Memory B cell (primary cell): ENCODE data around the gene SLC13A1.
A peak's percentile ranks its signal among the peaks of the same experiment; 100 is the strongest.

Source experiments
- ATAC-seq: fragments of 150-1000 bp; cut with Tn5 transposase; 2 replicates; pipeline ENCODE4 v1.10.0; 2021; ENCODE audit warnings: low read depth, mild to moderate bottlenecking, moderate library complexity
- DNase-seq, 2 donors: peaks; one replicate each; pipeline ENCODE4 v3.0.0; 2022; ENCODE audit warnings: low spot score in 2 of 2
- H3K27ac Mint-ChIP-seq: one replicate; pipeline ENCODE4 v1.8.0; 2022; ENCODE audit warnings: mild to moderate bottlenecking, moderate library complexity, mixed read lengths
- H3K27me3 Mint-ChIP-seq: one replicate; pipeline ENCODE4 v1.8.0; 2022; ENCODE audit warnings: mixed read lengths
- H3K36me3 Mint-ChIP-seq: one replicate; pipeline ENCODE4 v1.8.0; 2022; ENCODE audit warnings: mild to moderate bottlenecking, mixed read lengths
- H3K4me1 Mint-ChIP-seq: one replicate; pipeline ENCODE4 v1.8.0; 2022; ENCODE audit warnings: mixed read lengths
- H3K4me3 Mint-ChIP-seq: one replicate; pipeline ENCODE4 v1.8.0; 2022; ENCODE audit warnings: mild to moderate bottlenecking, moderate library complexity, mixed read lengths
- H3K9me3 Mint-ChIP-seq: one replicate; pipeline ENCODE4 v1.8.0; 2022; ENCODE audit warnings: mixed read lengths

Gene SLC13A1

DNA sequence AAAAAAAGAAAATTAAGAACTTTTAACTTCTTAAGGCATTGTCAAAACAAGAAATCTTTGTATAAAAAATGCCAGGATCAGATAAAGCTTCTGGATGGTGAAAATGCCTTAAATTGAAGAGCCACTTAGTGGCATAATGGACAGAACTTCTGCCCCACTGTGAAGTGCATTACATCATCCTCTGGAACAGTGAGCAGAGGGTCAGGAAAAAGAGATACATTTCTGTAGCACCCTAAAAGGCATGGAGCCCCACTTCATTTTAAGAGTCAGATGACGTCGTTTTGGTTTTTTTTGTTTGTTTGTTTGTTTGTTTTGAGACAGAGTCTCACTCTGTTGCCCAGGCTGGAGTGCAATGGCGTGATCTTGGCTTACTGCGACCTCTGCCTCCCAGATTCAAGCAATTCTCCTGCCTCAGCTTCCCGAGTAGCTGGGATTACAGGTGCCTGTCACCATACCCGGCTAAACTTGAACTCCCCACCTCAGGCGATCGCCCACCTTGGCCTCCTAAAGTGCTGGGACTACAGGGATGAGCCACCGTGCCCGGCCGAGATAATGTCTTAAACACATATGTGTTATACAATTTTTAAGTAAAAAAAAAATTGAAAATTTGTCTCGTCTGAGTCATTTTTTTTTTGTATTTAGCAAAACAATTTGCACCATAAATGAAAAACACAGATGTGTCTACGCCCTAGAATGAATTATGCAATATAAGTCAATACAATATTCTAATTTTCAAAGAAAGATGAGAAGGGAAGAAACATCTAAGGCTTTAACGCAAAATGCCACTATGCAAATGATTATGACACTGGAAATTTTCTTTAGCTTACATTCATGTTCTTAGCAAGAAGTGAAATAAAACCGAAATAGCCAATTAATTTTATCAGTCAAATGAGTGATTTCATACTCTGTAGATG, 29.2 kb downstream of the SLC13A1 start:
- no peak for DNase-seq
- Mint-ChIP-seq H3K4me1 (no peaks in the 10 kb centered on the region), H3K9me3 (peaks cover 1% of the 10 kb centered on the region), H3K4me3 (no peak overlapping the region), H3K27me3 (no peaks in the 10 kb centered on the region), H3K27ac (no peak overlapping the region), H3K36me3 (no peaks in the 10 kb centered on the region)
- no peak for ATAC-seq

DNA sequence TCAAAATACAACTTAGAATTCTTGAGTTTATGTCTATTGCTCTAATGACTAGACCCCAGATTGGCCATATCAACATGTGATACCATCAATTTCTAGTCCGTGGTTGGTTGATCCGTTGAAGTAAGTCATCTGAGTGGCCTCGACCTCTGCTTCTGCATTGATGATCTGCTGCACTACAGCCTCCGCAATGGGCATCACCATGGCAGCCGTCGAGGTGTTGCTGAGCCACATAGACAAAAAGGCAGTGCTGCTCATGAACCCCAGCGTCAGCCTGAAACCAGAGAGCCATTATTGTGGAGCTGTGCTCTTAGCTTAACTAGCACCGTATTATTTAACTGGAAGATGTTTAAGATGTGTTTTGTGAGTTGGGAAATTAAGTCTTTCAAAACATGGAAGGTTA, 30.7 kb downstream of the SLC13A1 start:
- H3K9me3 Mint-ChIP-seq = no peaks in the 10 kb centered on the region
- no peaks in the 10 kb centered on the region for H3K36me3 Mint-ChIP-seq
- ATAC-seq (no peak), DNase-seq (no peak)
- no peaks in the 10 kb centered on the region for H3K27me3 Mint-ChIP-seq
- no peak overlapping the region for H3K27ac Mint-ChIP-seq
- no peaks in the 10 kb centered on the region for H3K4me1 Mint-ChIP-seq
- no peak overlapping the region for H3K4me3 Mint-ChIP-seq

DNA sequence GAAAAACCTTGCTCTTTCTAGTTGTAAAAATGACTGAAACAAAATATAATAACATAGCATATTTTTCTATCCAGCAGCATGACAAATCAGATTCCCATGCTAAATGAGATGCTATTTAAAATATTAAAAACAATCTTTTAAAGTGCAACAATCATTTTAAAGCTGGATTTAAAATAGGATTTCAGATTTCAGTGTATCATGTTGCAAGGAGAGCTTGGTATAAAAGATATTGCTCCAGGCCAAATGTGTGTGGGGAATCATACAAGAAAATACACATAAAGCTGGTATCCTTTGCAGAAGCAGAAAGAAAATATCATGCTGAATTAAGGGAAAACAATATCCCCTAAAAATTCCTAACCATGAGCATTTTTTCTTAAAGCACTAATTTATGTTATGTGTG, 42.2 kb downstream of the SLC13A1 start:
- Mint-ChIP-seq H3K9me3 (no peaks in the 10 kb centered on the region), H3K36me3 (no peaks in the 10 kb centered on the region), H3K27me3 (no peaks in the 10 kb centered on the region), H3K4me3 (no peak overlapping the region), H3K4me1 (no peaks in the 10 kb centered on the region), H3K27ac (no peak overlapping the region)
- DNase-seq = no peak
- ATAC-seq = no peak

- Mint-ChIP-seq H3K4me1 (no peaks in the 10 kb centered on the region), H3K27ac (no peak overlapping the region), H3K36me3 (no peaks in the 10 kb centered on the region), H3K9me3 (no peaks in the 10 kb centered on the region), H3K4me3 (no peak overlapping the region), H3K27me3 (no peaks in the 10 kb centered on the region)
- no peak for ATAC-seq
- no peak for DNase-seq
Measured at GRCh38 chr7:123155571-123155970, 44.2 kb downstream of the SLC13A1 start.

DNA sequence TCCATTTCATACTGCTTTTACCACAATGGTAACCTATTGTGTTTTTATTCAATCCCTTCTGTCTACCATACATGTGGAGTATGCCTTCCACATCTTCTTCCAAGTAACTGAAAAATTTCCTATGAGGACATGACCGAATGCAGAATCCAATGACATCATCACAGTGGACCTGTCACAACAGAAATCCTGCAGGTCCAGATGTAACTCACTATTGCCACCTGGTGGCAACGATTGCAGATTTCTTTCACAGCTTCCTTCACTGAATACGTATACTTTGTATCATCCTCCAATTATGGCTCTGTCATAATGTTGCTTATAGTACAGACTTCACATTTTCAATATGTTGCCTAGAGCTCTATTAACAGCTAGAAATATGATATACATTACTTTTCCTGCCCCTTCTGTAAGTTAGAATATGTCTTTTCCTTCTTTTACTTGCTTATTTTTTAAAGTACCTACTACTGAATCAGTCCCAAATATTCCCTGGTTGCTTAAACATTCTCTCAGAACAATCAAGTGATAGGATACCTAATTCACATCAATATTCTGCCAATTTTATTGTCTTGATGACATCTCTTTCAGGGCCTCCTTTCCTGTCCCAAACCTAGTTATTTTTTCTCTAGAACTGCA, 45.4 kb downstream of the SLC13A1 start:
- DNase-seq (peak in 1 of 2 donors; percentile 11), ATAC-seq (no peak)
- Mint-ChIP-seq H3K9me3 (peaks cover 2% of the 10 kb centered on the region), H3K4me1 (no peaks in the 10 kb centered on the region), H3K4me3 (no peak overlapping the region), H3K27me3 (no peaks in the 10 kb centered on the region), H3K27ac (no peak overlapping the region), H3K36me3 (no peaks in the 10 kb centered on the region)

- H3K4me1 Mint-ChIP-seq = no peaks in the 10 kb centered on the region
- ATAC-seq = no peak
Measured at GRCh38 chr7:123151443-123151842, 48.3 kb downstream of the SLC13A1 start.

DNA sequence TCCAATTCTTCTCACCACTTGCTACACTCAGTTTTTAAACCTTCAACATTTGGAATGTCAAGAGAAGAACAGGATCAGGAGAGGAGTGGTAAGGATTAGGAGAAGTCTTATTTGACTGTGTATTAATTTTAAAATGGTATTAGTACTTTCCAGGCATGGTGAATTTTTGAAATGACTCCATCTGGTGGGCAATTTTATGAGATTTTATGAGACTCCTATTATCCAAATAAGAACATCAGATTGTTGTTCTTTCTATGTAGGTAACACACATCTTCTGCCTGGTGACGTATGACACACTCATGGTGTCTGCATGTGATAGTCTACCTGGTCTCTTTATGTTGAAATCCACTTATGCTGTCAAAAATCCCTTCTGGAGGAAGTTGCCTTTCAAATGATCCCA, 51.0 kb downstream of the SLC13A1 start:
- no peak overlapping the region for H3K27ac Mint-ChIP-seq
- no peak overlapping the region for H3K4me3 Mint-ChIP-seq
- DNase-seq (no peak), ATAC-seq (no peak)
- no peaks in the 10 kb centered on the region for H3K36me3 Mint-ChIP-seq
- H3K27me3 Mint-ChIP-seq = no peaks in the 10 kb centered on the region
- H3K4me1 Mint-ChIP-seq = no peaks in the 10 kb centered on the region
- H3K9me3 Mint-ChIP-seq = peaks cover 3% of the 10 kb centered on the region

More at GRCh38 chr7:123151443-123151842, 48.3 kb downstream of the SLC13A1 start:
- peaks cover 2% of the 10 kb centered on the region for H3K9me3 Mint-ChIP-seq
- no peak overlapping the region for H3K4me3 Mint-ChIP-seq
- DNase-seq = no peak
- H3K36me3 Mint-ChIP-seq = no peaks in the 10 kb centered on the region
- no peak overlapping the region for H3K27ac Mint-ChIP-seq
- no peaks in the 10 kb centered on the region for H3K27me3 Mint-ChIP-seq

DNA sequence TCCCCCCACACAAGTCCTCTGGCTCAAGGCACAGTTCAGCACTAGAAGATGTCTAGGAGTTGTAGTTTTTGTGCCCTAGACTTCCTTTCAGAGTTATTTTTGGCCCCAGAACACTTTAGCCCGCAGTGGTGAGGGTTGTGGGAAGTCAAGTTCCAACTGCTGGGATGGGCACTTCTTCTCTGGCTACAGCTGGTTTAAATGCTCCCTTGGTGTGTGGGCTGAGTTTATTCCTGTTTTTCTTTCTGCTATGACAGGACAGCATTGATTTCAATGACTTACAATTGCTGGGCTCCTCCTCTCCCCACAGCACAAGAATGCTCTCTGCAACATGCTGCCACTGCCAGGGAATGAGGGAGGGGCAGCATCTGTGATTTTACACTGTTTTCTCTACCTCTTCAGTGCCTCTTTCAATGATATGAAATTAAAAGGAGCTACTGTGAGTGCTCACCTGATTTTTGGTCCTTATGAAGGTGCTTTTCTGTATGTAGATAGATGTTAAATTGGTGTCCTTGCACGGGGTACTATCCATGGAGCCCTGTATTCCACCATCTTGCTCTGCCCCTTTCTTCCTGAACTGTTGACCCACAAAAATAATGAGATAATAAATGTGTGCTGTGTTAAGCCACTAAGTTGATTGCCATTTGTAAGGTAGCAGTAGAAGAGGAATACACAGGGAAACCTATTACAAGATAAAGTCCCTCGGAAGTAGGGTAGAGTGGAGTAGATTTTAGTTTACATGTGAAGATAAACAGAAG, 56.3 kb downstream of the SLC13A1 start:
- no peak overlapping the region for H3K27ac Mint-ChIP-seq

GRCh38 chr7:123140561-123140960, 59.2 kb downstream of the SLC13A1 start:
- ATAC-seq = no peak
- no peak for DNase-seq

More for the DNA sequence above, 56.3 kb downstream of the SLC13A1 start:
- no peak for ATAC-seq
- Mint-ChIP-seq H3K4me1 (no peaks in the 10 kb centered on the region), H3K36me3 (no peaks in the 10 kb centered on the region), H3K27me3 (no peaks in the 10 kb centered on the region), H3K4me3 (no peak overlapping the region), H3K9me3 (peaks cover 2% of the 10 kb centered on the region)
- no peak for DNase-seq

DNA sequence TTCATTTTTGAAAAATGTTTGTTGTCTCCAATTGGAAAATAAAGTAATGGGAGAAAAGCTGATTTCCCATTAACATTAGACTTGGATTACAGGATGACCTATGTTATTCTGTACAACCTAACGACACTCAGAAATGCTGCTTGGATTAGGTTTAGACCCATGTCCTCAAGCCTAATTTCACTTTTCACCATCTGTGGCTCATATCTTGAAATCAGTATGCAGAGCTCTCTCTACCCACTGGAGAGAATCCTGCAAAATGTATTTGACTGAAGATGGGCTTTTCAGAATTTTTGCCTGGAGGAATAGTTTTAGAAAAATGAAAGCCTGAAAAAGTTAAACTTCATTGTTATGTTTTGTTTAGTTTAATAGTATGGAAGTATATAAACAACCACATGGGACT, 63.8 kb downstream of the SLC13A1 start:
- Mint-ChIP-seq H3K4me3 (no peak overlapping the region), H3K27me3 (no peaks in the 10 kb centered on the region), H3K36me3 (no peaks in the 10 kb centered on the region), H3K27ac (no peak overlapping the region), H3K4me1 (no peaks in the 10 kb centered on the region), H3K9me3 (peaks cover 3% of the 10 kb centered on the region)
- no peak for ATAC-seq
- no peak for DNase-seq

More at GRCh38 chr7:123140561-123140960, 59.2 kb downstream of the SLC13A1 start:
- Mint-ChIP-seq H3K36me3 (no peaks in the 10 kb centered on the region), H3K4me3 (no peak overlapping the region), H3K27me3 (no peaks in the 10 kb centered on the region), H3K27ac (no peak overlapping the region), H3K4me1 (no peaks in the 10 kb centered on the region), H3K9me3 (peaks cover 3% of the 10 kb centered on the region)

- H3K27ac Mint-ChIP-seq = no peak overlapping the region
- H3K4me3 Mint-ChIP-seq = no peak overlapping the region
- DNase-seq (no peak), ATAC-seq (no peak)
- H3K9me3 Mint-ChIP-seq = peaks cover 7% of the 10 kb centered on the region
- H3K27me3 Mint-ChIP-seq = no peaks in the 10 kb centered on the region
- H3K36me3 Mint-ChIP-seq = no peaks in the 10 kb centered on the region
- no peaks in the 10 kb centered on the region for H3K4me1 Mint-ChIP-seq
Measured at GRCh38 chr7:123133924-123134323, 65.8 kb downstream of the SLC13A1 start.

DNA sequence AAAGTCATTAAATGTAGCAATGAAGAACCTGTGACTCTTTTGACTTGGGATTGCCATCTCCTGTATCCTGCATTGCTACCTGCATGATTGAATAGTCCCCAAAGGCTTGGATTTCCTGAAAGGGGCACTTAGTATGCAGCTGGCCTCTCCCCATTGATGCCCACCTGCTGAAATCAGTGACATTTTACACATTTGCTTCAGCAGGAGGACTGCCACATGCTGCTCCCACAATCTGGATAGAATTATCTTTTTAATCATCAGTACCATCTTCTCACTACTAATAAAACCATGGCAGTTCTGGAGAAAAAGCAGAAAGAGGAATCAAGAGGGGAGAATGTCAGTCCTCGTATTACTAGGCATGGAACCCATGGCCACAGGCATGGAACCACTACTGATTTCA, 67.8 kb downstream of the SLC13A1 start:
- Mint-ChIP-seq H3K9me3 (peaks cover 7% of the 10 kb centered on the region), H3K4me1 (no peaks in the 10 kb centered on the region), H3K27ac (no peak overlapping the region), H3K4me3 (no peak overlapping the region), H3K36me3 (no peaks in the 10 kb centered on the region), H3K27me3 (no peaks in the 10 kb centered on the region)
- ATAC-seq (no peak), DNase-seq (no peak)

DNA sequence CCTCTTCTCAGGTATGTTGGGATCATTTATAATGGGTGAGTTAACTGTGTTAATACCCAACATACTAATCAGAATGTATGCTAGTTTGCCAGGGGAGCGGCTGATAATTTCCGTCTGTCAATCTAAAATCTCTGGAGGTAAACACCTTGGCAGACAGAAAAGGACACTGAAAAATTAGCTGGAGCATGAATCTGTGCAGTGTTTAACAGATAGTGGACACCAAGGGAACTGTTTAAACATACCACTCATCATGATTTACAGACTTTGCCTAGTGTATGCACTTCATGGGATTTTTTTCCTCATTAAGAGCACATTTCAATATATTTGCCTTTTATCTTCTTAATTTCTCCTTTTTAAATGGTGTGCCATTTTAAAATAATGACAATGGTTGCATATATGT, 68.2 kb downstream of the SLC13A1 start:
- Mint-ChIP-seq H3K27me3 (no peaks in the 10 kb centered on the region), H3K27ac (no peak overlapping the region), H3K4me1 (no peaks in the 10 kb centered on the region), H3K9me3 (peaks cover 5% of the 10 kb centered on the region), H3K4me3 (no peak overlapping the region), H3K36me3 (no peaks in the 10 kb centered on the region)
- ATAC-seq (no peak), DNase-seq (no peak)

GRCh38 chr7:123131140-123131539, 68.6 kb downstream of the SLC13A1 start:
- no peaks in the 10 kb centered on the region for H3K4me1 Mint-ChIP-seq
- DNase-seq = no peak
- H3K27ac Mint-ChIP-seq = no peak overlapping the region
- H3K4me3 Mint-ChIP-seq = no peak overlapping the region
- no peaks in the 10 kb centered on the region for H3K27me3 Mint-ChIP-seq
- ATAC-seq = no peak
- H3K9me3 Mint-ChIP-seq = peaks cover 5% of the 10 kb centered on the region
- no peaks in the 10 kb centered on the region for H3K36me3 Mint-ChIP-seq
